Thymus (tissue), 14 donors: ENCODE data around the gene DVL1. TPM values are rescaled to one million over a fixed set of nuclear protein-coding genes. Genes with fewer than 3 reads are reported as not detected.
A peak's percentile ranks its signal among the peaks of the same experiment; 100 is the strongest.

ENCODE experiments used
- DNase-seq, 9 donors: peaks; one replicate each; pipeline ENCODE4 v3.0.0-alpha.2; 2013; ENCODE audit warnings: low spot score in 9 of 9, low read depth in 6 of 9, missing footprints in 1 of 9
- H3K27ac ChIP-seq, 2 donors: one replicate each; pipeline ENCODE4 v1.5.1; 2013; ENCODE audit warnings: control low read depth in 1 of 2, low read depth in 1 of 2, low read length in 1 of 2, mild to moderate bottlenecking in 1 of 2, moderate library complexity in 1 of 2
- H3K27me3 ChIP-seq, 2 donors: one replicate each; pipeline ENCODE4 v1.5.1; 2013; ENCODE audit warnings: low read length in 1 of 2; ENCODE audit not compliant: control insufficient read depth in 2 of 2, insufficient read depth in 1 of 2
- H3K36me3 ChIP-seq, 2 donors: one replicate each; pipeline ENCODE4 v1.5.1; 2013; ENCODE audit warnings: low read length in 1 of 2, mild to moderate bottlenecking in 1 of 2, moderate library complexity in 1 of 2; ENCODE audit not compliant: control insufficient read depth in 2 of 2, insufficient read depth in 2 of 2
- H3K4me1 ChIP-seq, 2 donors: one replicate each; pipeline ENCODE4 v1.5.1; 2013; ENCODE audit warnings: low read length in 2 of 2; ENCODE audit not compliant: control insufficient read depth in 2 of 2, insufficient read depth in 2 of 2
- H3K4me3 ChIP-seq, 2 donors: one replicate each; pipeline ENCODE4 v1.5.1; 2013; ENCODE audit warnings: low read length in 2 of 2, control low read depth in 1 of 2, mild to moderate bottlenecking in 1 of 2
- H3K9me3 ChIP-seq, 2 donors: one replicate each; pipeline ENCODE4 v1.5.1; 2013; ENCODE audit warnings: low read length in 1 of 2, mild to moderate bottlenecking in 1 of 2; ENCODE audit not compliant: control insufficient read depth in 2 of 2, insufficient read depth in 1 of 2
- WGBS: extraction: QIAGEN DNeasy Blood & Tissue Kit; methylation state at CpG from one replicate; pipeline ENCODE4 v1.1.7; 2013; 5-methylcytosine and 5-hydroxymethylcytosine counted together
- long read RNA-seq, 10 donors: transcript quantifications; one replicate each; lab custom pipeline, GENCODE V29; 2026
- polyA plus RNA-seq: library from polyadenylated mRNA; stranded (reverse); fragments of 200-250 nt; gene quantifications from one replicate; pipeline ENCODE4 v1.2.3, GENCODE V29; 2013
- total RNA-seq: library from RNA; stranded (reverse); fragments of 120-200 nt; gene quantifications from one replicate; pipeline ENCODE4 v1.2.4, GENCODE V29; 2013
- donor health status: healthy.

Gene DVL1
- 19.6 TPM for total RNA-seq
- polyA plus RNA-seq: 40.9 TPM
- long read RNA-seq, donor 1: 0 reads
- long read RNA-seq, donor 2, partial matches to known transcripts: 0 of 3 reads
- long read RNA-seq, donor 2, other reads (novel, unspliced or antisense): 0 of 3 reads
- long read RNA-seq, donor 3, partial matches to known transcripts: 0 of 1 reads
- long read RNA-seq, donor 3, other reads (novel, unspliced or antisense): 0 of 1 reads
- long read RNA-seq, donor 4: 0 reads
- long read RNA-seq, donor 5, partial matches to known transcripts: 0 of 4 reads
- long read RNA-seq, donor 5, other reads (novel, unspliced or antisense): 0 of 4 reads
- long read RNA-seq, donor 6, partial matches to known transcripts: 7 of 9 reads
- long read RNA-seq, donor 6, other reads (novel, unspliced or antisense): 0 of 9 reads
- long read RNA-seq, donor 7, partial matches to known transcripts: 0 of 1 reads
- long read RNA-seq, donor 7, other reads (novel, unspliced or antisense): 0 of 1 reads
- long read RNA-seq, donor 8, partial matches to known transcripts: 0 of 1 reads
- long read RNA-seq, donor 8, other reads (novel, unspliced or antisense): 0 of 1 reads
- long read RNA-seq, donor 9: 0 reads
- long read RNA-seq, donor 10: 0 reads

DNA sequence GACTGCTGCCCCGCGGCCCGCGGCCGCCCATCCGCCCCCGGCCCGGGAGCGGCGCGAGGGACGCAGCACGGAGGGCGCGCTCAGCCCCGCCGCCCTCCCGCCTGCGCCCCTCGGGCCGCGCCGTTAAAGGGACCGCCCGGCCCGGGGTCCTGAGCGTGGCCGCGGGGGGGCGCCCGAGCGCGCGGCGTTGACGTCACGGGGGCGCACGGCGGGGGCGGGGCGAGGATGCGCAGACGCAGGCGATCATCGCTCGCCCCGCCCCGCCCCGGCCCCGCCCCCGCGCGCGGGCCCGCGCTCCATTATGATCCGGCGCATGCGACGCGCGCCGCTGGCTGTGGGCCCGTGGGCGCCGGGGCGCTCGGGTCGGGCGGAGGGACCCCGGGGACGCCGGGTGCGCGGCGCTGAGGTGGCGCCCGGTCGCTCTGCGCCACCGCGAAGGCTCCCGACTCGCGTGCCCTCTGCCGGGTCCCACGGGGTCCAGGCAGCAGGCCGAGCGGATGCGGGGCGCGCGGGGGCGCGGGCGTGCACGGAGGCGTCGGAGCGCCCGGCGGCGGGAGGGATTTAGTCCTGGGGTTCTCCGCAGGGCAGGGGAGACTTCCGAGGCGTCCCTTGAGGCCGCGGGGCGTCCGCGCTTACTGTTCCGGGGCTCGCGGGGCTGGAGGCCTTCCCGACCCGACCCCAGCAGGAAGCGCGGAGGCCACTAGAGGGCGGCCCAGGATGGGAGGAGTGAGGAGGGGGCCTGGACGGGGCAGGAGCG lies at the start of gene DVL1:
Gene DVL1 (minus strand): TSS at position 163 of the 757 bp plus-strand sequence. CDS start 353 bp downstream, outside the sequence.
- peak; percentile 34 to 85 (median 61) for DNase-seq
- under 1% methylated on average over 122 of the region's 122 CpGs for WGBS
- Histone ChIP-seq H3K36me3 (no peaks in the 10 kb centered on the region), H3K9me3 (peaks cover 0 to 4% of the 10 kb centered on the region in 2 donors), H3K4me1 (peaks cover 0 to 14% of the 10 kb centered on the region in 2 donors), H3K27ac (peak within 1 kb of the TSS; percentile 47 to 91), H3K27me3 (peaks cover 30 to 44% of the 10 kb centered on the region in 2 donors), H3K4me3 (peak within 1 kb of the TSS; percentile 49 to 92)

DNA sequence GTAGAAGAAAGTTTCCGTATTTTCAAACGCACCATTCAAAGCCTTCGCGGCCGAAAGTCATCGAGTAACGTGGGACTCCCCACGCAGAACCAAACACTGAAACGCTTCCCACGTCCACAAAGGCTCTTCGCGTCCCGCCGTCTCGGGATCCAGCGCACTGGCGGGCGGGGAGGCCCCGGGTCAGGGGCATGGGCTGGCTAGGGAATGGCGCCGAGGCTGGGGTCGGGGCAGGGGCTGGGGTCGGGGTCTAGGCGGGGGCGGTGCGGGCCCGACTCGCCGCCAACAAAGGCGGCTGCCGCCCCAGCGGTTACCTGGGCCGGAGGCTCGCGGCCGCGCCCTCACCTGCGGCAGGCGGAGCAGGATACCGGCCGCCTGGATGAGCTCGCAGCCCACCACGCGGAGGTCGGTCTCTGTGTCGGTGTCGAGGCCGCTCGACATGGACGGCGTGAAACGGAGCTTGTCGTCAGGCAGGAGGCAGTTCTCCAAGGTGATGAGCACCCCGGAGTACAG lies 49.5 kb upstream of the DVL1 start:
- Histone ChIP-seq H3K36me3 (peaks cover 62 to 65% of the 10 kb centered on the region in 2 donors), H3K27ac (peak overlapping the region in 1 of 2 donors; percentile 81), H3K4me3 (peak overlapping the region; percentile 86 to 97), H3K27me3 (no peaks in the 10 kb centered on the region), H3K9me3 (peaks cover 0 to 1% of the 10 kb centered on the region in 2 donors), H3K4me1 (peaks cover 18 to 34% of the 10 kb centered on the region in 2 donors)
- peak in 1 of 9 donors; percentile 25 for DNase-seq
- WGBS: under 1% methylated on average over 54 of the region's 54 CpGs

DNA sequence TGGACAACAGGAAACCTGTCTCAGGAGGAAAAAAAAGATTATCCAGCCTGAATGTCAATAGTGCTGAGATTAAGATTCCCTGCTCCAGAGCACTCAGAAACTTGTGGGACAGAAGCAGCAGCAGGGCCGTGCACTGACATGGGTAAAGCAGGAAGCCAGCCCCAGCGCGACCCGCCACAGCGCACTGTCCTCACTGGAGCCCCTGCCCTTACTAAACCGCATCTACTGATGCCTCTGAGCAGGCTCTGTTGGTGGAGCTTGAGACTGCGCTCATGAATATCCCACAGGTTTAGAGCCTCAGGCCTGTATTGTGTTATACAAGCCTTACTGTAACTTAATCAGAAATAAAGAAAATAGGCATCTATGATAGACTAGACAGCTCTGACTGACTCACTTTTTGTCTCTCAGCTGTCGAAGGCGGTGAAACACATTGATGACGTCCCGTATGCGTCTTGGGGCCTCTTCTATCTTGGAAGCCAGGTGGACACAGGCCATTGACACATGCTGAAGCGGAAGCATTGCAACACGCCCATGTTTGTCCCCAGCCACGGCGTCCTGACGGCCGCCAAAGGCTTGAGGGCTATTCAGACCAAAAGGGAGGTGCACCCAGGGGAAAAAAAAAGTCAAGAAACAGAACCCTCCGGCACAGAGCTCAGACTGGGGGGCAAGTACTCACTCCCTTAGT lies 48.8 kb upstream of the DVL1 start:
- WGBS: 76% methylated on average over 19 of the region's 19 CpGs
- Histone ChIP-seq H3K27ac (no peak overlapping the region), H3K36me3 (peaks cover 66 to 68% of the 10 kb centered on the region in 2 donors), H3K27me3 (no peaks in the 10 kb centered on the region), H3K4me1 (peaks cover 18 to 34% of the 10 kb centered on the region in 2 donors), H3K4me3 (peak overlapping the region; percentile 86 to 97), H3K9me3 (peaks cover 0 to 1% of the 10 kb centered on the region in 2 donors)
- no peak for DNase-seq

DNA sequence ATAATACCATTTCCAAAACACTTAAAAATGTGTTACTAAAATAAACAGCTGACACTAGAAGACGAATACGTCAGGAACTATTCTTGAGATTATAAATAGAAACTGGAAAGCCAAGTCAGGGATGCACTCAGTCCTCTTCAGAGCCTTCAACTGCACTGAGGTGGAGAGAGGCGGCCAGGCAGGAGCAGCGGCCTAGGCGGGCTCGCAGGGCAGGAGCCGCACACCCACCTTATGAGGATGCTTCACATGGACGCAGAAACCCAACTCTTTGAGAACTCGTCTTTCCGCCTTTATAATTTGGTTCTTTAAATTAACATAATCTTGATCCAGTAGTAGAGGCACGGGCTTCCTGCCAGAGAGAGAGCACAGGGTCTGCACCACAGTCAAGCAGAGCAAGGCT lies 45.9 kb upstream of the DVL1 start:
- H3K27me3 ChIP-seq: no peaks in the 10 kb centered on the region
- H3K4me3 ChIP-seq: no peak overlapping the region
- H3K27ac ChIP-seq: no peak overlapping the region
- peaks cover 13 to 21% of the 10 kb centered on the region in 2 donors for H3K4me1 ChIP-seq
- peaks cover 66 to 68% of the 10 kb centered on the region in 2 donors for H3K36me3 ChIP-seq
- H3K9me3 ChIP-seq: peaks cover 0 to 1% of the 10 kb centered on the region in 2 donors
- 98% methylated on average over 11 of the region's 11 CpGs for WGBS
- DNase-seq: no peak

DNA sequence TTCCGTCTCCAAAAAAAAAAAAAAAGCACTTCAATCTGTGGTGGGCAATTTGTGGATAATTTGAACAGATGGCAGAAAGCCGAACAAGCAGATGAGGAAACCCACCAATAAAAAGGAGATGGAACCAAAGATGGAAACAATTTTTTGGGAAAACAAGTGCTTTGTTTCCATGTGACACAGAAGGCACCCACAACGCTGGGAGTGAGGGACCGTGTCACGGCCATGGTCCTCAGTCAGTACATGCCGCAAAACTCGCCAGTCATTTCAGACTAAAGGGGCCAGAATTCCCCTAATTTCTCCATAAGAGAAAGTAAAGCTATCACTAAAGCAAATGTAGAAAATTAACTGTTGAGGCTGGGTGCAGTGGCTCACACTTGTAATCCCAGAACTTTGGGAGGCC lies 44.9 kb upstream of the DVL1 start:
- WGBS: 96% methylated on average over 7 of the region's 7 CpGs

DNA sequence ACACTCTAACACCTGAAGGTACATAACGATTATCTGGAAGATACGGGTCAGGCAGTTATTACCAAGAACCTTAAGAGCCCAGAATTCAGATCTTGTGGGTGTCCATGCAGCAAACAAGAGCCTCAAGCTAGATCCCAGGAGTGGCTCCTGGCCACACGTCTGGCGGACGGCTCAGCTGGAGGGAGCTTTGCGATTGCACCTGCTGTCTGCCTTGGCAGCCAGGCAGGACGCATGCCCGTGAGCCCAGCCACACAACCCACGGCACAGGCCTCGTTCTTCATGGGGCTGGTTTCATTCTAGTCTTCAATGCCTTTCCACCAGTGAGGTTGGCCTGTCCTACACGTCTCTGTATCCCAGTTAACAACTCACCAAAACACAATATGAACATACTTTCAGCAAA lies 44.2 kb upstream of the DVL1 start:
- no peak for DNase-seq
- peaks cover 8 to 15% of the 10 kb centered on the region in 2 donors for H3K4me1 ChIP-seq
- WGBS: 93% methylated on average over 11 of the region's 11 CpGs
- H3K27me3 ChIP-seq: no peaks in the 10 kb centered on the region
- H3K9me3 ChIP-seq: no peaks in the 10 kb centered on the region
- H3K36me3 ChIP-seq: peaks cover 83 to 84% of the 10 kb centered on the region in 2 donors
- no peak overlapping the region for H3K4me3 ChIP-seq
- H3K27ac ChIP-seq: no peak overlapping the region

More for the DNA sequence above, 44.9 kb upstream of the DVL1 start:
- H3K36me3 ChIP-seq: peaks cover 76 to 79% of the 10 kb centered on the region in 2 donors
- DNase-seq: no peak
- H3K4me3 ChIP-seq: no peak overlapping the region
- peaks cover 0 to 1% of the 10 kb centered on the region in 2 donors for H3K9me3 ChIP-seq
- H3K4me1 ChIP-seq: peaks cover 10 to 16% of the 10 kb centered on the region in 2 donors
- H3K27ac ChIP-seq: no peak overlapping the region
- H3K27me3 ChIP-seq: no peaks in the 10 kb centered on the region

DNA sequence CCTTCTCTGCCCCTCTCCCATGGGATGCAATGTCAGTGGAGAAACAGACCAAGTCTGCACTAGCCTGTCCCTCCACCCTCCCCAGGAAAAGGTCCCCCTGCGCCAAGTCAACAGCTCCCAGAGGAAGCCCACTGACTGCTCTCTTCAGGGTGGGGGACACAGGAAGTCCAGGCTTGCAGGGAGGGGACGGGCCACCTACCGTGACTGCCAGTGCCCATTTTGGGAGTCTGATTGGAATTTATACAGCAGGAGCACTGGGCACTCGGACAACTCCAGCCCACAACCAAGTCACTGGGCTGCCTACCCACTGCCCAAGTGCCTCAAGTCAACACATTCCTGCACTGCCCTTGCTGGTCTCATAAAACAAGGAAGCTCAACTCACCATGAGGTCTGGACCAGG lies 43.8 kb upstream of the DVL1 start:
- peaks cover 86 to 87% of the 10 kb centered on the region in 2 donors for H3K36me3 ChIP-seq
- 96% methylated on average over 4 of the region's 4 CpGs for WGBS

DNA sequence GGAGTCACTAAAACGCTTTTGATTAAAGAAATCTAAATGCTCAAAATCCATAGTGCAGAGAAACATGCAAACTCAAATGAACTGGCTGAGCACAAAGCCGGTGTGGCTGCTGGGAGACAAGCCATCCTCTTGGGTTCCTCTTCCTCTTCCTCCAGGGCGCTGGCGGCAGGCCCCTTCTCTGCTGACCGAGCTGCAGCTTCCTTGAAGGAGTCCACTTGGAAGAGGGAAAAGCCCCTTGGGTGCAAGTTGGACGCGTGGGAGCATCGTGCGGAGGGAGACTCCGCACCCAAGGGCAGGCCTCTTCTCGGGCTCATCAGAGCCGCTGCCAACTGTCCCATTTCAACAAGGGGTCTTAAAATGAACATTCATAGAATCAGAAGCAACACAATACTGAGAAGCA lies 42.0 kb upstream of the DVL1 start:
- no peak overlapping the region for H3K4me3 ChIP-seq
- no peak overlapping the region for H3K27ac ChIP-seq
- peaks cover 92% of the 10 kb centered on the region in 2 donors for H3K36me3 ChIP-seq
- H3K27me3 ChIP-seq: no peaks in the 10 kb centered on the region
- 96% methylated on average over 12 of the region's 12 CpGs for WGBS
- peaks cover 0 to 5% of the 10 kb centered on the region in 2 donors for H3K9me3 ChIP-seq
- no peaks in the 10 kb centered on the region for H3K4me1 ChIP-seq
- no peak for DNase-seq

More for the DNA sequence above, 43.8 kb upstream of the DVL1 start:
- H3K27ac ChIP-seq: no peak overlapping the region
- H3K9me3 ChIP-seq: no peaks in the 10 kb centered on the region
- peaks cover 4 to 11% of the 10 kb centered on the region in 2 donors for H3K4me1 ChIP-seq
- DNase-seq: no peak
- no peak overlapping the region for H3K4me3 ChIP-seq
- no peaks in the 10 kb centered on the region for H3K27me3 ChIP-seq
